ENCODE data around the gene TMEM185B.

DNA sequence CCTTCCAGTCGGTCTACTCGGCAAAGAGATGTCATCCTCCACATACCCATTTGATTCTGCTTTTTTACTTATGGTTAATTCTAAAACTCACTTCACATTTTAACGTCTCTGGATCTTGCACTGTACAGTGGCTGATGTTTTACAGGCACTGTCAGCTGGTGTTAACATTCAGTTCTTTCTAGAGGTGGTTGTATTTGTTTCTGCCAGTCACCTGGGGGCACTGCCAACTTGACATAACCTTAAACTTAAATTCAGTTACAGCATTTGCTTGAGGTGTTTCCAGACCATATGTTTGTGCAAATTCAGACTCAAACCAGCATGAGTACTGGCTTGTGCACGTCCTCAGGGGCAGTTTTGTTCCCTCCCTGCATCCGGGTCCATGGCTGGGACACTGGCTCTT lies 5.3 kb upstream of the TMEM185B start:
- TF ChIP-seq, protein P1, sequence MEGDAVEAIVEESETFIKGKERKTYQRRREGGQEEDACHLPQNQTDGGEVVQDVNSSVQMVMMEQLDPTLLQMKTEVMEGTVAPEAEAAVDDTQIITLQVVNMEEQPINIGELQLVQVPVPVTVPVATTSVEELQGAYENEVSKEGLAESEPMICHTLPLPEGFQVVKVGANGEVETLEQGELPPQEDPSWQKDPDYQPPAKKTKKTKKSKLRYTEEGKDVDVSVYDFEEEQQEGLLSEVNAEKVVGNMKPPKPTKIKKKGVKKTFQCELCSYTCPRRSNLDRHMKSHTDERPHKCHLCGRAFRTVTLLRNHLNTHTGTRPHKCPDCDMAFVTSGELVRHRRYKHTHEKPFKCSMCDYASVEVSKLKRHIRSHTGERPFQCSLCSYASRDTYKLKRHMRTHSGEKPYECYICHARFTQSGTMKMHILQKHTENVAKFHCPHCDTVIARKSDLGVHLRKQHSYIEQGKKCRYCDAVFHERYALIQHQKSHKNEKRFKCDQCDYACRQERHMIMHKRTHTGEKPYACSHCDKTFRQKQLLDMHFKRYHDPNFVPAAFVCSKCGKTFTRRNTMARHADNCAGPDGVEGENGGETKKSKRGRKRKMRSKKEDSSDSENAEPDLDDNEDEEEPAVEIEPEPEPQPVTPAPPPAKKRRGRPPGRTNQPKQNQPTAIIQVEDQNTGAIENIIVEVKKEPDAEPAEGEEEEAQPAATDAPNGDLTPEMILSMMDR (IDR thresholded peaks at IDR 0.05) = no peak
- no peak for TF ChIP-seq POLR2A (IDR thresholded peaks at IDR 0.05)

All from thyroid gland (tissue), 4 donors.